AG04450 (cell line): Measurements from ENCODE around the gene PHEX. TPM values are rescaled to one million over a fixed set of nuclear protein-coding genes. Genes with fewer than 3 reads are reported as not detected.

ENCODE experiments used
- CTCF ChIA-PET: fragments of 300-600, 350-600 bp; formaldehyde crosslinking; extraction: SDS; loops from one replicate; lab custom pipeline; 2022; ENCODE audit warnings: antibody characterized with exemption, inconsistent platforms; lab: Charles Lee
- POLR2A ChIA-PET: fragments of 350-600 bp; formaldehyde crosslinking; extraction: SDS; loops from one replicate; lab custom pipeline; 2021; ENCODE audit warnings: antibody characterized with exemption, inconsistent platforms; lab: Yijun Ruan, JAX
- DNase-seq: peaks from one replicate; pipeline ENCODE4 v3.0.0-alpha.2; 2011; ENCODE audit warnings: low read depth, low spot score
- H3K27ac ChIP-seq: one replicate; pipeline ENCODE4 v1.5.1; 2012; ENCODE audit warnings: low read depth, low read length, control low read depth
- H3K27me3 ChIP-seq: one replicate; pipeline ENCODE4 v1.6.0; 2012; ENCODE audit warnings: low read length; ENCODE audit not compliant: control insufficient read depth, insufficient read depth
- H3K4me3 ChIP-seq: 2 replicates; pipeline ENCODE4 v1.5.1; 2011; ENCODE audit warnings: mild to moderate bottlenecking, low read depth, low read length, control low read depth
- H3K9me3 ChIP-seq: 2 replicates; pipeline ENCODE4 v1.5.1; 2012; ENCODE audit warnings: low read length; ENCODE audit not compliant: control insufficient read depth, insufficient read depth
- polyA plus RNA-seq: library from polyadenylated mRNA; depleted of rRNA; stranded (reverse); fragments of >200 nt; gene quantifications from 2 replicates; pipeline ENCODE4 v1.2.3, GENCODE V29; 2011
- TF ChIP-seq, protein P1 (sequence below): IDR thresholded peaks from 2 replicates; pipeline ENCODE4 v1.5.1; 2011; ENCODE audit warnings: low read depth, low read length, control low read depth, inconsistent platforms

The PHEX gene
- polyA plus RNA-seq, 1 experiment, result 0.40 TPM

DNA sequence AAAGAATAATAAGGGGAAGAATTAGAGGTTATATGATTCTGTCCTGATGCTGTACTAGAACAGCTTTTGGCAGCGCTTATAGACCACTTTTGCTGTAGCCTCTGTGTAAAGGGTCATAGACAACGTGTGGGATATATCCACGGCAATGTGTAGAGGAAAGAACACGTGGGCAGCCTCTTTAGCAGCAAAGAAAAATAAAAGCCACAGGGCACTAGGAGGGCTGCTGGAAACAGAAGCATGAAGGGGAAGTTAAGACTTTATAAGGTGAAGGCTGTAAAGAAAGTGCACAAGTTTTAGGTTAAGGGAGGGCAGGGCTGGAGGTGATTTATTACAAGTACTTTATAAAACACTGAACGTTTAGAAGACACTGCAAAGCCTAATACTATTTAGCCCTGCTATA is 20.1 kb upstream of the PHEX start:
- ChIA-PET CTCF (no interaction called here), POLR2A (no interaction called here)
- no peaks in the 10 kb centered on the region for H3K9me3 ChIP-seq
- DNase-seq, result no peak
- TF ChIP-seq, protein P1, sequence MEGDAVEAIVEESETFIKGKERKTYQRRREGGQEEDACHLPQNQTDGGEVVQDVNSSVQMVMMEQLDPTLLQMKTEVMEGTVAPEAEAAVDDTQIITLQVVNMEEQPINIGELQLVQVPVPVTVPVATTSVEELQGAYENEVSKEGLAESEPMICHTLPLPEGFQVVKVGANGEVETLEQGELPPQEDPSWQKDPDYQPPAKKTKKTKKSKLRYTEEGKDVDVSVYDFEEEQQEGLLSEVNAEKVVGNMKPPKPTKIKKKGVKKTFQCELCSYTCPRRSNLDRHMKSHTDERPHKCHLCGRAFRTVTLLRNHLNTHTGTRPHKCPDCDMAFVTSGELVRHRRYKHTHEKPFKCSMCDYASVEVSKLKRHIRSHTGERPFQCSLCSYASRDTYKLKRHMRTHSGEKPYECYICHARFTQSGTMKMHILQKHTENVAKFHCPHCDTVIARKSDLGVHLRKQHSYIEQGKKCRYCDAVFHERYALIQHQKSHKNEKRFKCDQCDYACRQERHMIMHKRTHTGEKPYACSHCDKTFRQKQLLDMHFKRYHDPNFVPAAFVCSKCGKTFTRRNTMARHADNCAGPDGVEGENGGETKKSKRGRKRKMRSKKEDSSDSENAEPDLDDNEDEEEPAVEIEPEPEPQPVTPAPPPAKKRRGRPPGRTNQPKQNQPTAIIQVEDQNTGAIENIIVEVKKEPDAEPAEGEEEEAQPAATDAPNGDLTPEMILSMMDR, result no peak
- H3K27me3 ChIP-seq, result no peaks in the 10 kb centered on the region
- no peak overlapping the region for H3K4me3 ChIP-seq
- no peak overlapping the region for H3K27ac ChIP-seq

DNA sequence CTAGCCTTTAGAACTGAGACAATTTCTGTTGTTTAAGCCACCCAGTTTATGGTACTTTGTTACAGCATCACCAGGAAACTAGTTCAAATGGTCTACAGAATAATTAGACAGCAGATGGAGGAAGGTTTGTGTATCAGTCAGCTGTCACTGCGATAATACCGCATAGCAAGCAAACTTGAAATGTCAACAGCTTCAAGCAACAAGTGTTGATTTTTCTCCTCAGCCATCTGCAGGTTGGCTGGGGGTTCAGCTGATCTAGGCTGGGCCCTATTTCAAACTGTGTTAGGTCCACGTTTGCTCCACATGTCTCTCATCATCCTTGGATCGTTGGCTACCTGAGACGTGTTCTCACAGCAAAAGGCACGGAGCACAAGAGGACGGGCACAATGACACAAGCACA is 19.2 kb upstream of the PHEX start:
- POLR2A ChIA-PET, result no interaction called here
- no peak overlapping the region for H3K27ac ChIP-seq
- H3K4me3 ChIP-seq, result no peak overlapping the region
- CTCF ChIA-PET, result no interaction called here
- no peak for DNase-seq
- no peaks in the 10 kb centered on the region for H3K9me3 ChIP-seq
- H3K27me3 ChIP-seq, result no peaks in the 10 kb centered on the region
- TF ChIP-seq, protein P1, result no peak

DNA sequence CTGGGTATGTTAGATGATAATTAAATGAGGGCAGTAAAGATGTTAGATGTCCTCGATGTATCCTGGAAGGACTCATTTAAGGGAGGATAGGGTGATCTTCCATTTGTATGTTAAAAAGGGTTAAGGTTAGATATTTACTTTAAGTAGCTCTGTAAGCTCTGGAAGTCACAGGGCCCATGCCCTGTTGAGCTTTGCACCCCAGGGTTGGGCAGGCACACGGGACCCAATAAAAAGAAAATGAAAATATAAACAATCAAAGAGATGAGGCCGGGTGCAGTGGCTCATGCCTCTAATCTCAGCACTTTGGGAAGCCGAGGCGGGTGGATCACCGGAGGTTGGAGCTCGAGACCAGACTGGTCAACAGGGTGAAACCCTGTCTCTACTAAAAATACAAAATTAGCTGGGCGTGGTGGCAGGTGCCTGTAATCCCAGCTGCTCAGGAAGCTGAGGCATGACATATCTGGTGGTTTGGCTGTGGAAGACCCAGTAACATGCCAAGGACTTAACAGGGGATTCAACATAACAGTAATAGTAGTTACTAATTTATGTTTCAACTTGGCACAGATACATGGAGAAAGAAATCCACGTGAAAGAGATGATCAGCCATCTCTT is 16.9 kb upstream of the PHEX start:
- Histone ChIP-seq H3K27me3 (no peaks in the 10 kb centered on the region), H3K27ac (no peak overlapping the region), H3K4me3 (no peak overlapping the region), H3K9me3 (no peaks in the 10 kb centered on the region)
- TF ChIP-seq, protein P1, result no peak
- ChIA-PET CTCF (no interaction called here), POLR2A (no interaction called here)
- DNase-seq, result no peak

DNA sequence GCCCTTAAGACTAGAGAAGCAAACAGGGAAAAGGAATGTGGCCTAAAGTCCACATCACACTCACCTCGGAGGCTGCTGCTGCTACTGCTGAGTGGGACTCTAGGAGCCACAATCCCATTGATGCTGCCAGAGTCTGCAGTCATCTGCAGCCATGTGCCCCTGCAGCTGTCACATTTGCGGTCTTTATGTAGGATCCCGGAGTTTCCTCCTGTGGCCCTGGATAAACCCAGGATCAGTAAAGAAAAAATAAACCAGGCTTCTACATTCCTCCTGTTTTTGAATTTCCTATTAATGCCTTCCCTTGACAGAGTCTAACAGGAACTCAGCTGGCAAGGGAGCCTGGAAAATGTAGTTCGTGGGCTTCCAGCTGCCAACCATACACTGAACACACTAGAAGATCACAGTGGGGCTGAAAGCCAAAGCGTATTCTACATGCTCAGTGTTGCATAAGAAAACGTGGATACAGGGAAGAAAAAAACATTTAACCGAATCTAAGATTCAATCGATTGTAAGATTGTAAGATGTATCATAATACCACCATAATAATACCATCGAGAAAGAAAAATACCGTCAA is 10.3 kb upstream of the PHEX start:
- no peaks in the 10 kb centered on the region for H3K27me3 ChIP-seq
- H3K9me3 ChIP-seq, result no peaks in the 10 kb centered on the region
- TF ChIP-seq, protein P1, result no peak
- POLR2A ChIA-PET, result no interaction called here
- DNase-seq, result no peak
- CTCF ChIA-PET, result no interaction called here
- no peak overlapping the region for H3K4me3 ChIP-seq
- H3K27ac ChIP-seq, result no peak overlapping the region

DNA sequence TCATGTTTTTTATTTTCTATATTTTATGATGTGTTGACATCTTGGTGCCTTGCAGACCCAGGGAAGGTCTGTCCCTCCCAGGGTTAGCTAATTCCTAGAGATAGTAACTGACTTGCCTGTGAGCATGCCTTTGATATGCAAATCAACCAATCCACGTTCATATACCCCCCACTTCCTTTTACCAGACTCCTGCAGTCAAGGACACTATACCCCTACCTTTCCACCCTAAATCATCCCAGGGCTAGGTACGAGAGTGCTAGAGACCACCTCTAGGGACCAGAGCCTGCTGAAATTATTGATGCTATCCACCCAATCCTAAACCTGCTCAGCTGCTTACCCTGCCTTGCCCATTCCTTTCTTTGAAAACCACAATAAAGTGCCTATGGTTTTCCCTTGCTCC is 7.5 kb upstream of the PHEX start:
- H3K27ac ChIP-seq, result no peak overlapping the region
- ChIA-PET POLR2A (no interaction called here), CTCF (no interaction called here)
- TF ChIP-seq, protein P1, result no peak
- H3K4me3 ChIP-seq, result no peak overlapping the region
- no peaks in the 10 kb centered on the region for H3K9me3 ChIP-seq
- no peak for DNase-seq
- no peaks in the 10 kb centered on the region for H3K27me3 ChIP-seq
